Endothelial cell of umbilical vein (primary cell): ENCODE results near the gene ATP8B3. TPM values are rescaled to one million over a fixed set of nuclear protein-coding genes. Genes with fewer than 3 reads are reported as not detected.

ENCODE experiments used
- Bru-seq: library from RNA; stranded (reverse); fragments of 400-500 nt; gene quantifications from one replicate; lab custom pipeline; 2021; lab: Mats Ljungman, UMichigan
- BruChase-seq, 2 experiments: library from RNA; stranded (reverse); fragments of 400-500 nt; gene quantifications; one replicate each; lab custom pipeline; 2021; lab: Mats Ljungman, UMichigan
- BruUV-seq: library from RNA; stranded (reverse); fragments of 400-500 nt; replicated peaks from 2 replicates; lab custom pipeline; 2021; lab: Mats Ljungman, UMichigan
- CTCF ChIA-PET: fragments of 300-600, 350-600 bp; sonication (Branson Sonifier 250); formaldehyde crosslinking; loops from one replicate; lab custom pipeline; 2021; ENCODE audit warnings: antibody characterized with exemption, inconsistent platforms; lab: Charles Lee
- POLR2A ChIA-PET: fragments of 300-600, 350-600 bp; sonication (Branson Sonifier 250); formaldehyde crosslinking; loops from one replicate; lab custom pipeline; 2021; ENCODE audit warnings: antibody characterized with exemption, inconsistent platforms; lab: Charles Lee
- DNase-seq: peaks from one replicate; pipeline ENCODE4 v3.0.0-alpha.2; 2011; ENCODE audit warnings: low read depth, low spot score
- FAIRE-seq: peaks from 2 replicates; lab custom pipeline; 2011; peaks lifted over from hg19 to GRCh38; lab: Jason Lieb, UNC
- H2AFZ ChIP-seq: 2 replicates; pipeline ENCODE4 v1.6.0; 2012; ENCODE audit warnings: low read depth, low read length, control low read depth, inconsistent platforms
- H3K27ac ChIP-seq: 2 replicates; pipeline ENCODE4 v1.5.1; 2011; ENCODE audit warnings: low read depth, mild to moderate bottlenecking, control low read depth, low read length, moderate library complexity; ENCODE audit not compliant: insufficient read depth
- H3K27me3 ChIP-seq, 2 experiments: 2 replicates each; pipeline versions ENCODE4 v1.6.0 to v1.6.1; 2011; ENCODE audit warnings: low read length in 2 of 2, mixed read lengths in 1 of 2; ENCODE audit not compliant: control insufficient read depth in 2 of 2, insufficient read depth in 2 of 2
- H3K36me3 ChIP-seq, 2 experiments: 2 replicates in 1 of 2; 3 replicates in 1 of 2; pipeline ENCODE4 v1.5.1; 2011; ENCODE audit warnings: low read length in 2 of 2, mild to moderate bottlenecking in 1 of 2, moderate library complexity in 1 of 2; ENCODE audit not compliant: control insufficient read depth in 2 of 2, insufficient read depth in 2 of 2; ENCODE audit errors: extremely low read depth in 1 of 2
- H3K4me1 ChIP-seq: 3 replicates; pipeline ENCODE4 v1.5.1; 2011; ENCODE audit warnings: mild to moderate bottlenecking, low read length; ENCODE audit not compliant: control insufficient read depth, insufficient read depth; ENCODE audit errors: extremely low read depth
- H3K4me2 ChIP-seq: 2 replicates; pipeline ENCODE4 v1.6.1; 2011; ENCODE audit warnings: low read length, control low read depth, mixed read lengths; ENCODE audit not compliant: insufficient read depth
- H3K4me3 ChIP-seq, 3 experiments: fragments of 200-600 bp in 1 of 3; sonication (generic), shearing (Covaris generic) in 1 of 3; replicated peaks in 1 of 3; 2 replicates each; pipeline ENCODE4 v1.5.1; 2011 to 2016; ENCODE audit warnings: control low read depth in 3 of 3, low read length in 3 of 3, mild to moderate bottlenecking in 2 of 3, inconsistent platforms in 1 of 3, low read depth in 1 of 3, moderate library complexity in 1 of 3; ENCODE audit not compliant: insufficient read depth in 1 of 3
- H3K79me2 ChIP-seq: 2 replicates; pipeline ENCODE4 v1.6.0; 2012; ENCODE audit warnings: low read length, inconsistent platforms; ENCODE audit not compliant: control insufficient read depth, insufficient read depth
- H3K9ac ChIP-seq: replicated peaks from 2 replicates; pipeline ENCODE3; 2011; ENCODE audit warnings: low read length, control low read depth; ENCODE audit not compliant: insufficient read depth; ENCODE audit errors: extremely low read depth
- H3K9me1 ChIP-seq: replicated peaks from 3 replicates; pipeline ENCODE4 v1.6.0; 2011; ENCODE audit warnings: mild to moderate bottlenecking, low read length; ENCODE audit not compliant: control insufficient read depth, insufficient read depth; ENCODE audit errors: extremely low read depth
- H3K9me3 ChIP-seq: replicated peaks from 2 replicates; pipeline ENCODE4 v1.5.1; 2012; ENCODE audit warnings: low read length, inconsistent platforms; ENCODE audit not compliant: control insufficient read depth, insufficient read depth
- H4K20me1 ChIP-seq: replicated peaks from 2 replicates; pipeline ENCODE3; 2011; ENCODE audit warnings: mild to moderate bottlenecking, low read length; ENCODE audit not compliant: control insufficient read depth, insufficient read depth; ENCODE audit errors: extremely low read depth
- MYC ChIP-seq: IDR thresholded peaks from one replicate; pipeline ENCODE4 v1.6.1; 2011; ENCODE audit warnings: mild to moderate bottlenecking, low read depth, low read length
- dilution Hi-C: fragments of 300-500 bp; cut with MboI; formaldehyde crosslinking; loops from one replicate; pipeline ENCODE4 v1.15.0; 2019; ENCODE audit warnings: low sequenced_read_pairs; ENCODE audit not compliant: extremely low pct_ligation_motif_present
- intact Hi-C: fragments of 100-400 bp; cut with micrococcal nuclease; formaldehyde crosslinking; loops from one replicate; pipeline ENCODE4 v1.10.0; 2022
- long read RNA-seq: library from polyadenylated mRNA; stranded (forward); transcript quantifications from one replicate; pipeline ENCODE4 v2.0.0, GENCODE V29; 2021
- polyA minus RNA-seq, 3 experiments: library from RNA; depleted of rRNA, polyadenylated mRNA; stranded (reverse); fragments of >200 nt; gene quantifications; 1 replicate in 1 of 3; 2 replicates in 2 of 3; pipeline ENCODE4 v1.2.3, GENCODE V29; 2011
- polyA plus RNA-seq, 4 experiments: library from polyadenylated mRNA; depleted of rRNA in 3 of 4; stranded (reverse) in 3 of 4; unstranded in 1 of 4; fragments of >200 nt; gene quantifications; 2 replicates each; pipeline versions ENCODE4 v1.2.1 to v1.2.3, GENCODE V29; 2011 to 2012; ENCODE audit warnings: missing spikeins in 1 of 4
- total RNA-seq: library from RNA; stranded (reverse); gene quantifications from 2 replicates; pipeline ENCODE4 v1.2.3, GENCODE V29; 2021
- TF ChIP-seq, protein P1 (sequence below), 2 donors: IDR thresholded peaks; 1 replicate in 1 of 2; 2 replicates in 1 of 2; pipeline ENCODE4 v1.5.1; 2011; ENCODE audit warnings: low read length in 2 of 2, mild to moderate bottlenecking in 2 of 2, moderate library complexity in 2 of 2, control low read depth in 1 of 2, inconsistent platforms in 1 of 2, low read depth in 1 of 2; ENCODE audit not compliant: insufficient read depth in 1 of 2; ENCODE audit errors: extremely low read depth in 1 of 2

The ATP8B3 gene, protein sequence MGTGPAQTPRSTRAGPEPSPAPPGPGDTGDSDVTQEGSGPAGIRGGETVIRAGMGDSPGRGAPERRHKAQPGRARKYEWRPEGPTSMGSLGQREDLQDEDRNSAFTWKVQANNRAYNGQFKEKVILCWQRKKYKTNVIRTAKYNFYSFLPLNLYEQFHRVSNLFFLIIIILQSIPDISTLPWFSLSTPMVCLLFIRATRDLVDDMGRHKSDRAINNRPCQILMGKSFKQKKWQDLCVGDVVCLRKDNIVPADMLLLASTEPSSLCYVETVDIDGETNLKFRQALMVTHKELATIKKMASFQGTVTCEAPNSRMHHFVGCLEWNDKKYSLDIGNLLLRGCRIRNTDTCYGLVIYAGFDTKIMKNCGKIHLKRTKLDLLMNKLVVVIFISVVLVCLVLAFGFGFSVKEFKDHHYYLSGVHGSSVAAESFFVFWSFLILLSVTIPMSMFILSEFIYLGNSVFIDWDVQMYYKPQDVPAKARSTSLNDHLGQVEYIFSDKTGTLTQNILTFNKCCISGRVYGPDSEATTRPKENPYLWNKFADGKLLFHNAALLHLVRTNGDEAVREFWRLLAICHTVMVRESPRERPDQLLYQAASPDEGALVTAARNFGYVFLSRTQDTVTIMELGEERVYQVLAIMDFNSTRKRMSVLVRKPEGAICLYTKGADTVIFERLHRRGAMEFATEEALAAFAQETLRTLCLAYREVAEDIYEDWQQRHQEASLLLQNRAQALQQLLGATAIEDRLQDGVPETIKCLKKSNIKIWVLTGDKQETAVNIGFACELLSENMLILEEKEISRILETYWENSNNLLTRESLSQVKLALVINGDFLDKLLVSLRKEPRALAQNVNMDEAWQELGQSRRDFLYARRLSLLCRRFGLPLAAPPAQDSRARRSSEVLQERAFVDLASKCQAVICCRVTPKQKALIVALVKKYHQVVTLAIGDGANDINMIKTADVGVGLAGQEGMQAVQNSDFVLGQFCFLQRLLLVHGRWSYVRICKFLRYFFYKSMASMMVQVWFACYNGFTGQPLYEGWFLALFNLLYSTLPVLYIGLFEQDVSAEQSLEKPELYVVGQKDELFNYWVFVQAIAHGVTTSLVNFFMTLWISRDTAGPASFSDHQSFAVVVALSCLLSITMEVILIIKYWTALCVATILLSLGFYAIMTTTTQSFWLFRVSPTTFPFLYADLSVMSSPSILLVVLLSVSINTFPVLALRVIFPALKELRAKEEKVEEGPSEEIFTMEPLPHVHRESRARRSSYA (N-terminal part only)
- total RNA-seq (5.1 and 7.3 TPM in 2 replicates), polyA plus RNA-seq (1.1 and 1.4 TPM in 2 replicates), polyA minus RNA-seq (1.9 and 2.6 TPM in 2 replicates), Bru-seq, nascent RNA (percentile 18 among the genes with signal in this experiment), BruChase-seq, experiment 1, labeled RNA remaining after a 6-hour chase (percentile 28 among the genes with signal in this experiment), BruChase-seq, experiment 2, labeled RNA remaining after a 2-hour chase (percentile 26 among the genes with signal in this experiment)
- polyA plus RNA-seq (2011; cell fraction: cytosol; rRNA removed): 0.97 and 1.1 TPM in 2 replicates
- polyA plus RNA-seq (2011; cell fraction: nucleus; rRNA removed): 3.6 and 4.2 TPM in 2 replicates
- 0.91 and 1.3 TPM in 2 replicates for polyA plus RNA-seq (2012)
- 6.5 TPM for polyA minus RNA-seq (2011; cell fraction: cytosol; rRNA and poly(A)+ RNA removed)
- polyA minus RNA-seq (2011; cell fraction: nucleus; rRNA and poly(A)+ RNA removed): 0.63 and 0.72 TPM in 2 replicates
- long read RNA-seq, partial matches to known transcripts: 1 of 2 reads
- long read RNA-seq, other reads (novel, unspliced or antisense): 1 of 2 reads

DNA sequence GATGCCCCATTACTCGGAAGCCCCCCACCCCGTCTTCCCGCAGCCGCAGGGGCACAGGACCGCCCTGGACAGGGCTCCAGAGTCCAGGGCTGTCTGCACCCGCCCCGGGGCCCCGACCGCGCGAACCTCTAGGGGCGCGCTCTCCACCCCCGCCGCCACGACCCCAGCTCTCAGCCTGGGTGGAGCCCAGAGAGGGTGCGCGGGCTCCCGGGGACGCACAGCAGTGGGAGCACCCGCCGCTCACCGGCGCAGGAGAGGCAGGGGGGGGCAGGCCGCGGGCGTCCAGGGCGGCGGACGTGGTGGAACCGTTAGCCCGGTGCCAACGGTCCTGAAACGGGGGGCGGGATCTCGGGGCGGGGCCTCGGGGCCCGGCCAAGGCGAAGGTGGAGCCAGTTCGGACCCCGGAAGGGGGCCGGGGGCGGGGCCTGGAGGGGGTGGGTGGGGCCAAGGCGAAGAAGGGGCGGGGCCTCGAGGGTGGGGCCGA lies at the start of gene ATP8B3:
ATP8B3 (minus strand) TSS at position 335 of the 484 bp plus-strand sequence. CDS start 540 bp downstream, outside the sequence.
- no peak within 1 kb of the TSS for H3K9ac ChIP-seq
- dilution Hi-C loops (no loop called here), intact Hi-C loops (loop anchor here (2.0 to 5.0 kb wide), 2 partner anchors 35 to 159 kb away; partner anchors contain the start of gene TCF3)
- ChIA-PET POLR2A (no interaction called here), CTCF (no interaction called here)
- peaks cover 3 to 8% of the 10 kb centered on the region in 2 experiments for H3K36me3 ChIP-seq
- H2AFZ ChIP-seq: peak within 1 kb of the TSS; percentile 91
- no TSS peak for BruUV-seq
- DNase-seq (no peak), FAIRE-seq (no peak)
- TF ChIP-seq, protein P1, sequence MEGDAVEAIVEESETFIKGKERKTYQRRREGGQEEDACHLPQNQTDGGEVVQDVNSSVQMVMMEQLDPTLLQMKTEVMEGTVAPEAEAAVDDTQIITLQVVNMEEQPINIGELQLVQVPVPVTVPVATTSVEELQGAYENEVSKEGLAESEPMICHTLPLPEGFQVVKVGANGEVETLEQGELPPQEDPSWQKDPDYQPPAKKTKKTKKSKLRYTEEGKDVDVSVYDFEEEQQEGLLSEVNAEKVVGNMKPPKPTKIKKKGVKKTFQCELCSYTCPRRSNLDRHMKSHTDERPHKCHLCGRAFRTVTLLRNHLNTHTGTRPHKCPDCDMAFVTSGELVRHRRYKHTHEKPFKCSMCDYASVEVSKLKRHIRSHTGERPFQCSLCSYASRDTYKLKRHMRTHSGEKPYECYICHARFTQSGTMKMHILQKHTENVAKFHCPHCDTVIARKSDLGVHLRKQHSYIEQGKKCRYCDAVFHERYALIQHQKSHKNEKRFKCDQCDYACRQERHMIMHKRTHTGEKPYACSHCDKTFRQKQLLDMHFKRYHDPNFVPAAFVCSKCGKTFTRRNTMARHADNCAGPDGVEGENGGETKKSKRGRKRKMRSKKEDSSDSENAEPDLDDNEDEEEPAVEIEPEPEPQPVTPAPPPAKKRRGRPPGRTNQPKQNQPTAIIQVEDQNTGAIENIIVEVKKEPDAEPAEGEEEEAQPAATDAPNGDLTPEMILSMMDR (IDR thresholded peaks at IDR 0.05; ENCODE audit: extremely low read depth in 1 of 2, insufficient read depth in 1 of 2, low read depth in 1 of 2, low read length in 2 of 2): peak in 1 of 2 donors; percentile 31
- TF ChIP-seq MYC: no peak
- H3K4me2 ChIP-seq: peak within 1 kb of the TSS; percentile 90
- no peaks in the 10 kb centered on the region for H3K9me1 ChIP-seq
- no peaks in the 10 kb centered on the region for H3K9me3 ChIP-seq
- H4K20me1 ChIP-seq: no peaks in the 10 kb centered on the region
- peaks cover 13% of the 10 kb centered on the region for H3K4me1 ChIP-seq
- peak within 1 kb of the TSS; percentile 48 for H3K27ac ChIP-seq
- no peaks in the 10 kb centered on the region for H3K27me3 ChIP-seq
- H3K79me2 ChIP-seq: no peaks in the 10 kb centered on the region
- H3K4me3 ChIP-seq: peak within 1 kb of the TSS; percentile 36 to 66 (median 39)
